Activated CD8-positive, alpha-beta memory T cell treated with anti-CD3 and anti-CD28 coated beads, Interleukin-2, amount 50 U/mL, for 24 hours (primary cell): Measurements from ENCODE around the gene PLEKHA7.

Experiments
- DNase-seq: peaks from one replicate; pipeline ENCODE4 v3.0.0-alpha.2; 2020; ENCODE audit errors: extremely low read depth

Gene PLEKHA7

GRCh38 chr11:16738193-16738946, 275.8 kb downstream of the PLEKHA7 start, which contains the start of gene C11orf58:
Gene C11orf58 (plus strand): TSS chr11:16738647. CDS start chr11:16738779, 132 bp downstream.
- DNase-seq = peak; percentile 87

GRCh38 chr11:16737818-16738192, 276.4 kb downstream of the PLEKHA7 start:
- no peak for DNase-seq
